ENCODE data around the gene FSIP1.

DNA sequence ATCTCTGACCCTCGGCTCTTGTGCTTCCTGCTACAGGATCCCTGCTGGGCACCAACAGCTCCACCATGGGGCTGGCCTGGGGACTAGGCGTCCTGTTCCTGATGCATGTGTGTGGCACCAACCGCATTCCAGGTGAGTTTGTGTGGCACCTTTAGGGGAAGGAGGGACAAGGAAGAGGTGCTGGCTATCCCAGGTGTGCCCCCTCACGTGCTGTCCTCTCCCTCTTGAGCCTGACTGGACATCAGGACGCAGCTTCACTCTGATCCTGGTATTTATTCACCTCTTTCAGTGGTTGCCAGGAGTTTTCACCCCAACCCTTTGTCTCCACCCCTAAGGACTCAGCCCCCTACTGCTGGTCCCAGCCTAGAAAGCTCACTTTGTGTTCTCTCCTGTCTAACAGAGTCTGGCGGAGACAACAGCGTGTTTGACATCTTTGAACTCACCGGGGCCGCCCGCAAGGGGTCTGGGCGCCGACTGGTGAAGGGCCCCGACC is 200.8 kb downstream of the FSIP1 start:
- TF ChIP-seq GATA2 (IDR thresholded peaks at IDR 0.05; ENCODE audit: low read depth, low read length): no peak
- no peak for TF ChIP-seq GATA3 (IDR thresholded peaks at IDR 0.05; ENCODE audit: low read depth, low read length)
